NT2/D1 (cell line): ENCODE results near the gene PIK3C3.

Experiments
- YY1 ChIP-seq: IDR thresholded peaks from 2 replicates; pipeline ENCODE4 v1.6.1; 2011; ENCODE audit not compliant: insufficient read length, insufficient read depth
- ZNF274 ChIP-seq: IDR thresholded peaks from 2 replicates; pipeline ENCODE4 v1.6.1; 2011; ENCODE audit warnings: mild to moderate bottlenecking, low read depth, low read length

- TF ChIP-seq YY1: no peak
- TF ChIP-seq ZNF274: no peak
Observed at GRCh38 chr18:42100248-42100647, 145.2 kb downstream of the PIK3C3 start.
